HEK293 (cell line): ENCODE results near the gene SLC22A13.

Experiments used
- BCL11A ChIP-seq: fragments of 450-650 bp; formaldehyde crosslinking; IDR thresholded peaks from 2 replicates; pipeline ENCODE4 v1.5.1; 2016; ENCODE audit warnings: low read depth, missing biosample characterization, missing genetic modification characterization
- PRDM1 ChIP-seq: fragments of 450-650 bp; formaldehyde crosslinking; IDR thresholded peaks from 2 replicates; pipeline ENCODE4; 2016; ENCODE audit warnings: missing biosample characterization, missing genetic modification characterization
- TRIM28 ChIP-seq: IDR thresholded peaks from 2 replicates; pipeline ENCODE4 v1.6.1; 2011; ENCODE audit warnings: low read length, control low read depth, borderline replicate concordance
- WT1 ChIP-seq: fragments of 450-650 bp; formaldehyde crosslinking; IDR thresholded peaks from 2 replicates; pipeline ENCODE4 v1.5.1; 2016; ENCODE audit warnings: missing biosample characterization, missing genetic modification characterization
- YY1 ChIP-seq: fragments of 450-650 bp; formaldehyde crosslinking; IDR thresholded peaks from 2 replicates; pipeline ENCODE4 v1.5.1; 2018; ENCODE audit warnings: missing biosample characterization, missing genetic modification characterization
- ZBTB17 ChIP-seq: fragments of 450-650 bp; formaldehyde crosslinking; IDR thresholded peaks from 2 replicates; pipeline ENCODE4 v1.5.1; 2016; ENCODE audit warnings: missing biosample characterization, missing genetic modification characterization
- ZBTB20 ChIP-seq: fragments of 450-650 bp; formaldehyde crosslinking; IDR thresholded peaks from 2 replicates; pipeline ENCODE4 v1.5.1; 2016; ENCODE audit warnings: missing biosample characterization, missing genetic modification characterization
- ZBTB21 ChIP-seq: fragments of 450-650 bp; formaldehyde crosslinking; IDR thresholded peaks from 2 replicates; pipeline ENCODE4 v1.5.1; 2017; ENCODE audit warnings: missing biosample characterization, missing genetic modification characterization
- ZNF140 ChIP-seq: fragments of 450-650 bp; formaldehyde crosslinking; IDR thresholded peaks from 2 replicates; pipeline ENCODE4 v1.5.1; 2016; ENCODE audit warnings: missing biosample characterization, missing genetic modification characterization
- ZNF830 ChIP-seq: fragments of 450-650 bp; IDR thresholded peaks from 2 replicates; pipeline ENCODE4 v1.5.0; 2018; ENCODE audit warnings: missing biosample characterization, missing genetic modification characterization, low read depth, mild to moderate bottlenecking, moderate library complexity
- ZNF843 ChIP-seq: fragments of 450-650 bp; formaldehyde crosslinking; IDR thresholded peaks from 2 replicates; pipeline ENCODE4 v1.5.1; 2016; ENCODE audit warnings: missing biosample characterization, missing genetic modification characterization
- TF ChIP-seq, protein P1 (sequence below): fragments of 450-650 bp; formaldehyde crosslinking; IDR thresholded peaks from 2 replicates; pipeline ENCODE4 v1.5.1; 2016; ENCODE audit warnings: missing biosample characterization, missing genetic modification characterization
- TF ChIP-seq, protein P2 (sequence below): fragments of 450-650 bp; formaldehyde crosslinking; IDR thresholded peaks from 2 replicates; pipeline ENCODE4 v1.5.1; 2016; ENCODE audit warnings: missing biosample characterization, missing genetic modification characterization

DNA sequence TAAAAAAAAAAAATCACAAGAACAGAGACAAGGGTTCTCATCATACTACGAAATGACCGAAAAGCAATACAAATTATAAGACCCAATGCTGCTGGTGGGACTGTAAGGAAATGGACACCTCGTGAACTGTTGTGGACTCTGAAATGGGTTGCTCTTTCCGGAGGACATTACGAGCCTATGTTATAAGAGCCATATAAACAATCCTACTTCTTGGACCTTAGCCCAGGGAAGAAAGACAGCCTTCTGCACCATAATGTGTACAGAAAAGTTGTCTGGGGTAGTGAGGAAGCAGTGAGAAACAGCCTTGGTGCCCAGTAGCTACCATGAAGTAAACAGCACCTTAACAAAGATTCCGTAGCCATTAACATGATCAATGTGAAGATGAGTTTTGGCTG is 19.1 kb downstream of the SLC22A13 start:
- TF ChIP-seq ZBTB20 (tag by site-specific recombination) (no peak), BCL11A (tag by site-specific recombination) (no peak), ZNF830 (tag by site-specific recombination) (no peak), TRIM28 (no peak), ZBTB21 (no peak), ZBTB17 (tag by site-specific recombination) (no peak), WT1 (tag by site-specific recombination) (no peak), ZNF843 (no peak), YY1 (tag by site-specific recombination) (no peak), ZNF140 (no peak), PRDM1 (tag by site-specific recombination) (no peak)
- TF ChIP-seq, protein P1, sequence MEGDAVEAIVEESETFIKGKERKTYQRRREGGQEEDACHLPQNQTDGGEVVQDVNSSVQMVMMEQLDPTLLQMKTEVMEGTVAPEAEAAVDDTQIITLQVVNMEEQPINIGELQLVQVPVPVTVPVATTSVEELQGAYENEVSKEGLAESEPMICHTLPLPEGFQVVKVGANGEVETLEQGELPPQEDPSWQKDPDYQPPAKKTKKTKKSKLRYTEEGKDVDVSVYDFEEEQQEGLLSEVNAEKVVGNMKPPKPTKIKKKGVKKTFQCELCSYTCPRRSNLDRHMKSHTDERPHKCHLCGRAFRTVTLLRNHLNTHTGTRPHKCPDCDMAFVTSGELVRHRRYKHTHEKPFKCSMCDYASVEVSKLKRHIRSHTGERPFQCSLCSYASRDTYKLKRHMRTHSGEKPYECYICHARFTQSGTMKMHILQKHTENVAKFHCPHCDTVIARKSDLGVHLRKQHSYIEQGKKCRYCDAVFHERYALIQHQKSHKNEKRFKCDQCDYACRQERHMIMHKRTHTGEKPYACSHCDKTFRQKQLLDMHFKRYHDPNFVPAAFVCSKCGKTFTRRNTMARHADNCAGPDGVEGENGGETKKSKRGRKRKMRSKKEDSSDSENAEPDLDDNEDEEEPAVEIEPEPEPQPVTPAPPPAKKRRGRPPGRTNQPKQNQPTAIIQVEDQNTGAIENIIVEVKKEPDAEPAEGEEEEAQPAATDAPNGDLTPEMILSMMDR (tag by site-specific recombination): no peak
- TF ChIP-seq, protein P2, sequence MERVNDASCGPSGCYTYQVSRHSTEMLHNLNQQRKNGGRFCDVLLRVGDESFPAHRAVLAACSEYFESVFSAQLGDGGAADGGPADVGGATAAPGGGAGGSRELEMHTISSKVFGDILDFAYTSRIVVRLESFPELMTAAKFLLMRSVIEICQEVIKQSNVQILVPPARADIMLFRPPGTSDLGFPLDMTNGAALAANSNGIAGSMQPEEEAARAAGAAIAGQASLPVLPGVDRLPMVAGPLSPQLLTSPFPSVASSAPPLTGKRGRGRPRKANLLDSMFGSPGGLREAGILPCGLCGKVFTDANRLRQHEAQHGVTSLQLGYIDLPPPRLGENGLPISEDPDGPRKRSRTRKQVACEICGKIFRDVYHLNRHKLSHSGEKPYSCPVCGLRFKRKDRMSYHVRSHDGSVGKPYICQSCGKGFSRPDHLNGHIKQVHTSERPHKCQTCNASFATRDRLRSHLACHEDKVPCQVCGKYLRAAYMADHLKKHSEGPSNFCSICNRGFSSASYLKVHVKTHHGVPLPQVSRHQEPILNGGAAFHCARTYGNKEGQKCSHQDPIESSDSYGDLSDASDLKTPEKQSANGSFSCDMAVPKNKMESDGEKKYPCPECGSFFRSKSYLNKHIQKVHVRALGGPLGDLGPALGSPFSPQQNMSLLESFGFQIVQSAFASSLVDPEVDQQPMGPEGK (tag by site-specific recombination): no peak
